ENCODE measurements around the gene IFT172.
"Not testable (repeated sequence)": the region's sequence is repeated elsewhere in the genome, so short reads cannot be mapped to it uniquely, and the experiment has no call there.

The IFT172 gene

GRCh38 chr2:27492557-27492956 lies 3.0 kb upstream of the IFT172 start:
- DNase-seq, result no peak

GRCh38 chr2:27489118-27489497 lies 435 bp downstream of the IFT172 start:
- no peak for DNase-seq

- no peak for DNase-seq
Observed at GRCh38 chr2:27485496-27485895, 4.0 kb downstream of the IFT172 start.

GRCh38 chr2:27471961-27472360 lies 17.6 kb downstream of the IFT172 start:
- no peak for DNase-seq

GRCh38 chr2:27464443-27464842 lies 25.1 kb downstream of the IFT172 start:
- DNase-seq, result no peak

GRCh38 chr2:27461118-27461517 lies 28.4 kb downstream of the IFT172 start:
- DNase-seq, result no peak

GRCh38 chr2:27453968-27454367 lies 35.6 kb downstream of the IFT172 start:
- no peak for DNase-seq

GRCh38 chr2:27451095-27451494 lies 38.4 kb downstream of the IFT172 start:
- no peak for DNase-seq

GRCh38 chr2:27448381-27448780 lies 41.2 kb downstream of the IFT172 start:
- no peak for DNase-seq

GRCh38 chr2:27446057-27446456 lies 43.5 kb downstream of the IFT172 start:
- no peak for DNase-seq

GRCh38 chr2:27445615-27446014 lies 43.9 kb downstream of the IFT172 start:
- no peak for DNase-seq

GRCh38 chr2:27445155-27445554 lies 44.4 kb downstream of the IFT172 start:
- DNase-seq, result no peak

GRCh38 chr2:27442920-27443282 lies 46.6 kb downstream of the IFT172 start:
- DNase-seq, result no peak

- peak; percentile 70 to 77 for DNase-seq
Observed at GRCh38 chr2:27441958-27442919, 47.3 kb downstream of the IFT172 start, which contains the start of gene KRTCAP3. TSS of gene KRTCAP3 (plus strand) at chr2:27442381. CDS start at chr2:27442413, 32 bp downstream.

- DNase-seq, result no peak
Observed at GRCh38 chr2:27441226-27441926, 48.2 kb downstream of the IFT172 start.

GRCh38 chr2:27435628-27436027 lies 53.9 kb downstream of the IFT172 start:
- no peak for DNase-seq

GRCh38 chr2:27431395-27431794 lies 58.1 kb downstream of the IFT172 start:
- DNase-seq, result no peak

- peak; percentile 39 to 72 for DNase-seq
Observed at GRCh38 chr2:27428978-27429541, 60.5 kb downstream of the IFT172 start.

GRCh38 chr2:27428213-27428977 lies 61.1 kb downstream of the IFT172 start, which contains the start of gene NRBP1:
TSS of gene NRBP1 (plus strand) at chr2:27428631. CDS start at chr2:27433274, 4,643 bp downstream.
- DNase-seq, result peak; percentile 90 to 94

GRCh38 chr2:27427863-27428212 lies 61.7 kb downstream of the IFT172 start:
- no peak for DNase-seq

- not testable (repeated sequence) for DNase-seq
Observed at GRCh38 chr2:27425039-27425438, 64.5 kb downstream of the IFT172 start.

- no peak for DNase-seq
Observed at GRCh38 chr2:27422958-27423357, 66.6 kb downstream of the IFT172 start.

All from NCI-H1930 (cell line).